Panc1 (cell line): ENCODE data around the gene TOP2A. TPM values are rescaled to one million over a fixed set of nuclear protein-coding genes. Genes with fewer than 3 reads are reported as not detected.

ENCODE experiments used
- ATAC-seq: fragments of 200-7000 bp; cut with Tn5 transposase; 2 replicates; pipeline ENCODE4 v1.9.1; 2020; ENCODE audit warnings: mild to moderate bottlenecking, moderate library complexity
- BruUV-seq: library from RNA; stranded (reverse); fragments of 400-500 nt; replicated peaks from 2 replicates; lab custom pipeline; 2021; lab: Mats Ljungman, UMichigan
- CTCF ChIA-PET: fragments of 300-600 bp; sonication (Branson Sonifier 250); formaldehyde crosslinking; loops from one replicate; lab custom pipeline; 2022; ENCODE audit warnings: antibody characterized with exemption; lab: Charles Lee
- POLR2A ChIA-PET: fragments of 300-600 bp; sonication (Branson Sonifier 250); formaldehyde crosslinking; loops from one replicate; lab custom pipeline; 2022; ENCODE audit warnings: antibody characterized with exemption; lab: Charles Lee
- DNase-seq: peaks from one replicate; pipeline ENCODE4 v3.0.0-alpha.2; 2010; ENCODE audit warnings: low read depth, low spot score
- H3K27ac ChIP-seq: 2 replicates; pipeline ENCODE4 v1.5.1; 2011; ENCODE audit warnings: mild to moderate bottlenecking, low read length, inconsistent platforms
- H3K27me3 ChIP-seq: fragments of 200-500 bp; sonication (Bioruptor generic); 2 replicates; pipeline ENCODE4 v1.6.0; 2014; ENCODE audit warnings: low read length, inconsistent platforms; ENCODE audit not compliant: control insufficient read depth, insufficient read depth
- H3K36me3 ChIP-seq: fragments of 200-500 bp; sonication (Bioruptor generic); 2 replicates; pipeline ENCODE4 v1.5.1; 2014; ENCODE audit warnings: inconsistent platforms, mild to moderate bottlenecking, low read length, moderate library complexity; ENCODE audit not compliant: control insufficient read depth, insufficient read depth
- H3K4me1 ChIP-seq: 2 replicates; pipeline ENCODE4 v1.5.1; 2011; ENCODE audit warnings: inconsistent platforms, mild to moderate bottlenecking, low read length, moderate library complexity; ENCODE audit not compliant: control insufficient read depth, insufficient read depth
- H3K4me3 ChIP-seq, 2 experiments: 2 replicates each; pipeline ENCODE4 v1.5.1; 2011 to 2012; ENCODE audit warnings: low read depth in 2 of 2, low read length in 2 of 2, mild to moderate bottlenecking in 2 of 2, inconsistent platforms in 1 of 2, moderate library complexity in 1 of 2
- H3K9me3 ChIP-seq: fragments of 200-500 bp; sonication (Bioruptor generic); 2 replicates; pipeline ENCODE4 v1.5.1; 2014; ENCODE audit warnings: low read depth, mild to moderate bottlenecking, inconsistent platforms, low read length, moderate library complexity; ENCODE audit not compliant: control insufficient read depth, insufficient read depth
- POLR2AphosphoS5 ChIP-seq: IDR thresholded peaks from 2 replicates; pipeline ENCODE4 v1.6.1; 2012; ENCODE audit warnings: mild to moderate bottlenecking, low read depth, low read length, moderate library complexity
- REST ChIP-seq, 2 experiments: IDR thresholded peaks; 2 replicates each; pipeline ENCODE4 v1.6.1; 2011 to 2012; ENCODE audit warnings: low read depth in 2 of 2, control low read depth in 1 of 2, low read length in 1 of 2, mild to moderate bottlenecking in 1 of 2, moderate library complexity in 1 of 2; ENCODE audit not compliant: insufficient read depth in 1 of 2
- SIN3A ChIP-seq: IDR thresholded peaks from 2 replicates; pipeline ENCODE4 v1.6.1; 2012; ENCODE audit warnings: low read depth, mild to moderate bottlenecking, low read length, moderate library complexity, borderline replicate concordance; ENCODE audit not compliant: insufficient read depth
- TCF7L2 ChIP-seq: IDR thresholded peaks from 2 replicates; pipeline ENCODE4 v1.6.1; 2011; ENCODE audit warnings: mild to moderate bottlenecking, low read depth, low read length, inconsistent platforms
- in situ Hi-C: cut with HindIII; loops from 2 replicates; pipeline ENCODE4 v1.10.0; 2016; ENCODE audit warnings: low sequenced_read_pairs, low pct_unique_long_range_greater_than_20kb
- intact Hi-C: fragments of 100-400 bp; cut with micrococcal nuclease; formaldehyde crosslinking; loops from one replicate; pipeline ENCODE4 v1.10.0; 2022; ENCODE audit not compliant: unreplicated experiment
- total RNA-seq: library from RNA; stranded (reverse); gene quantifications from one replicate; pipeline ENCODE4 v1.2.1, GENCODE V29; 2021; ENCODE audit not compliant: unreplicated experiment
- TF ChIP-seq, protein P1 (sequence below): fragments of 450-650 bp; IDR thresholded peaks from 2 replicates; pipeline ENCODE4 v1.5.1; 2017; ENCODE audit warnings: mild to moderate bottlenecking

The TOP2A gene
- total RNA-seq, 1 experiment from 2014 or later = 230 TPM

- H3K9me3 ChIP-seq = no peaks in the 10 kb centered on the region
- TF ChIP-seq REST (IDR thresholded peaks at IDR 0.05; ENCODE audit: insufficient read depth in 1 of 2, low read depth in 2 of 2, low read length in 1 of 2) = no peak
- no peak for TF ChIP-seq TCF7L2
- TF ChIP-seq POLR2AphosphoS5 = no peak
- TF ChIP-seq, protein P1, sequence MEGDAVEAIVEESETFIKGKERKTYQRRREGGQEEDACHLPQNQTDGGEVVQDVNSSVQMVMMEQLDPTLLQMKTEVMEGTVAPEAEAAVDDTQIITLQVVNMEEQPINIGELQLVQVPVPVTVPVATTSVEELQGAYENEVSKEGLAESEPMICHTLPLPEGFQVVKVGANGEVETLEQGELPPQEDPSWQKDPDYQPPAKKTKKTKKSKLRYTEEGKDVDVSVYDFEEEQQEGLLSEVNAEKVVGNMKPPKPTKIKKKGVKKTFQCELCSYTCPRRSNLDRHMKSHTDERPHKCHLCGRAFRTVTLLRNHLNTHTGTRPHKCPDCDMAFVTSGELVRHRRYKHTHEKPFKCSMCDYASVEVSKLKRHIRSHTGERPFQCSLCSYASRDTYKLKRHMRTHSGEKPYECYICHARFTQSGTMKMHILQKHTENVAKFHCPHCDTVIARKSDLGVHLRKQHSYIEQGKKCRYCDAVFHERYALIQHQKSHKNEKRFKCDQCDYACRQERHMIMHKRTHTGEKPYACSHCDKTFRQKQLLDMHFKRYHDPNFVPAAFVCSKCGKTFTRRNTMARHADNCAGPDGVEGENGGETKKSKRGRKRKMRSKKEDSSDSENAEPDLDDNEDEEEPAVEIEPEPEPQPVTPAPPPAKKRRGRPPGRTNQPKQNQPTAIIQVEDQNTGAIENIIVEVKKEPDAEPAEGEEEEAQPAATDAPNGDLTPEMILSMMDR = no peak
- TF ChIP-seq SIN3A = no peak
- H3K27me3 ChIP-seq = no peaks in the 10 kb centered on the region
- no peak for DNase-seq
- 0 out of 2 replicates have a peak, but pooled peaks cover 3% of the 10 kb centered on the region for H3K36me3 ChIP-seq
- BruUV-seq = TSS peak; percentile 34
- H3K4me3 ChIP-seq = no peak overlapping the region
- H3K4me1 ChIP-seq = peaks cover 60% of the 10 kb centered on the region
- in situ Hi-C loops (loop anchor here (5.0 kb wide), 1 partner anchor 51 kb away; no protein-coding TSS in a partner anchor), intact Hi-C loops (no loop called here)
- ATAC-seq = no peak
- CTCF ChIA-PET = interaction anchor here (0.7 to 6.8 kb wide), 2 partner anchors 48 to 59 kb away, joined by 3 to 81 read pairs; no protein-coding TSS in a partner anchor
- POLR2A ChIA-PET = interaction anchor here (0.6 kb wide), 1 partner anchor 244 kb away, joined by 16 read pairs; no protein-coding TSS in a partner anchor
- H3K27ac ChIP-seq = no peak overlapping the region
These were observed 64.8 kb downstream of the TOP2A start for GRCh38 chr17:40352779-40353394.

DNA sequence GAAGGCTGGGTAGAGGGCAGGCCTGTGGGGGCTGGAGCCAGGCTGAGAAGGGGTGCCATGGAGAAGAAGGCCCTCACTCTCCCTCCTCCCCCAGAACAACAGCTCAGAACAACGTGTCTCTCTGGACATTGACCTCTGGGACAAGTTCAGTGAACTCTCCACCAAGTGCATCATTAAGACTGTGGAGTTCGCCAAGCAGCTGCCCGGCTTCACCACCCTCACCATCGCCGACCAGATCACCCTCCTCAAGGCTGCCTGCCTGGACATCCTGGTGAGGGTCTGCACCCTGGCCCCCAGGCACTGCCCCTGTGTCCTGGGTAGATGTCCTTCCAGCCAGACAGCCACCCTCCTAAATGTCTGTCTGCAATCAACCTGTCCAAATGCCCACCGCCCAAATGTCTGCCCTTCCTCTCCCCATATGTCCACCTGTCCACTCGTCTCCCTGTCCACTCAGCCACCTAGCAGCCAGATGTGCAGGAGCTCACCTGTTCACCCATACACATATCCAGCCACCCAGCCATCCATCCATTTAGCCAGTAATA lies 65.4 kb downstream of the TOP2A start:
- no peak overlapping the region for H3K27ac ChIP-seq
- ChIA-PET CTCF (interaction anchor here (6.8 kb wide), 1 partner anchor 48 kb away, joined by 81 read pairs; no protein-coding TSS in a partner anchor), POLR2A (interaction anchor here (0.9 kb wide), 1 partner anchor 38 kb away, joined by 3 read pairs; no protein-coding TSS in a partner anchor)
- H3K4me1 ChIP-seq = peaks cover 61% of the 10 kb centered on the region
- no peak for TF ChIP-seq SIN3A
- no peak for TF ChIP-seq TCF7L2
- TF ChIP-seq, protein P1 = no peak
- TF ChIP-seq POLR2AphosphoS5 = no peak
- no peak for TF ChIP-seq REST (IDR thresholded peaks at IDR 0.05; ENCODE audit: insufficient read depth in 1 of 2, low read depth in 2 of 2, low read length in 1 of 2)
- ATAC-seq = no peak
- DNase-seq = no peak
- intact Hi-C loops = no loop called here
- H3K36me3 ChIP-seq = 0 out of 2 replicates have a peak, but pooled peaks cover 3% of the 10 kb centered on the region
- BruUV-seq = no TSS peak
- in situ Hi-C loops = loop anchor here (5.0 kb wide), 1 partner anchor 50 kb away; no protein-coding TSS in a partner anchor
- no peaks in the 10 kb centered on the region for H3K9me3 ChIP-seq
- H3K4me3 ChIP-seq = no peak overlapping the region
- no peaks in the 10 kb centered on the region for H3K27me3 ChIP-seq
